ENCODE measurements around the gene UTF1.

The UTF1 gene

GRCh38 chr10:133241501-133242205 lies 11.6 kb downstream of the UTF1 start:
- no peak overlapping the region for H3K27ac ChIP-seq
- no peak for TF ChIP-seq CTCF (conservative IDR thresholded peaks at IDR 0.05)

GRCh38 chr10:133242611-133243356 lies 12.8 kb downstream of the UTF1 start:
- no peak for TF ChIP-seq CTCF (conservative IDR thresholded peaks at IDR 0.05)
- no peak overlapping the region for H3K27ac ChIP-seq

GRCh38 chr10:133243593-133243992 lies 13.6 kb downstream of the UTF1 start:
- no peak for TF ChIP-seq CTCF (conservative IDR thresholded peaks at IDR 0.05)
- no peak overlapping the region for H3K27ac ChIP-seq

- TF ChIP-seq CTCF (conservative IDR thresholded peaks at IDR 0.05): no peak
- no peak overlapping the region for H3K27ac ChIP-seq
Observed at GRCh38 chr10:133245439-133246235, 15.6 kb downstream of the UTF1 start.

DNA sequence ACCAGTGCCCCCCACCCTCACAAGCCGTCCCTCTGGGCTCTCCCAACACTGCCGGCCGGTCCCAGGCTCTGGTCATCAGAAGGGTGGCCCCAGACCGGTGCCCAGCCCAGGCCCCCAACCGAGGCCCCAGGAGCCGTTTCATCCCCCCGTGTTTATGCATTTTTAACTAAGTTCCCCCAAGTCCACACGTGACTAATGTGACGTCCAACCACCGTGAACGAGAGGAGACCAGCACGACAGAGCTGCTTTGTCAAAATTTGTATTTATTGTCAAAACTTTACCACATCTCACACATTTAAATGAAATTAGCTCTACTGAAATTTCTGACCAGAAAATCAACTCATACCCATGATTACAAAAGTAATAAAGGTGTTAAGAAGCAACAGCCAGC lies 16.2 kb downstream of the UTF1 start:
- no peak for TF ChIP-seq CTCF (conservative IDR thresholded peaks at IDR 0.05)
- no peak overlapping the region for H3K27ac ChIP-seq

DNA sequence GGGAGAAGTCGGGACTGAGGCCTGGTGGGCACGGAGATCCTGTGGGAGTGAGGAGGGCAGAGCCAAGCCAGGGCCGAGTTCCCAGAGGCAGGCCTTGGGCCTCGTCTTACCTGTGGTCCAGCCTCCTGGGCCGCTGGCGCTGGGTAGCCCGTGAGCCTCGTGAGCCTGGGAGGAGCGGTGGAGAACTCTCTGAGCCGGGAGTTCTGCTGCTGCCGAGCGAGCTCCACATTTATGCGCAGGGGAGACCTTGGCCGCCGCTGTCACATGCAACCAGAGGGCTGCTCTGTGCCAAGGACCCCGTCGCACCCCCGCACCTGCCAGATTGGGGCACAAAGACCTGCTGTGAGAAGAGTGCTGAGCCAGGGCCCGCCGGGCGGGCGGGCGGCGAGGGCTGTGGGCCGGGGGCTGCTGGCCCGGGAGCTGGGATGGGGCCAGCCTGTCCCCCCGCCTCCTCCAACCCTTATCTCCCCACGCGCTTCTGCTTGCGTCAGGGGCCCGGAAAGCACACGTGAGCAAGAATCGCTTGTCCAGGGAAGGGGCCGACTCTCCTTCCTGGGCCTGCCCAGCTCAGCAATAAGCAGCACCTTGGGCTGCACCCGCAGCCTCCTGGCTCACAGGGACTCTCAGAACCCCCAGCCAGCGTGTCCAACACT lies 17.8 kb downstream of the UTF1 start:
- no peak overlapping the region for H3K27ac ChIP-seq

More for the DNA sequence above, 17.8 kb downstream of the UTF1 start:
- no peak for TF ChIP-seq CTCF (conservative IDR thresholded peaks at IDR 0.05)

All from VCaP (cell line).